ENCODE data around the gene FASTKD3.
"Not testable (repeated sequence)": the region's sequence is repeated elsewhere in the genome, so short reads cannot be mapped to it uniquely, and the experiment has no call there.

Gene FASTKD3, protein sequence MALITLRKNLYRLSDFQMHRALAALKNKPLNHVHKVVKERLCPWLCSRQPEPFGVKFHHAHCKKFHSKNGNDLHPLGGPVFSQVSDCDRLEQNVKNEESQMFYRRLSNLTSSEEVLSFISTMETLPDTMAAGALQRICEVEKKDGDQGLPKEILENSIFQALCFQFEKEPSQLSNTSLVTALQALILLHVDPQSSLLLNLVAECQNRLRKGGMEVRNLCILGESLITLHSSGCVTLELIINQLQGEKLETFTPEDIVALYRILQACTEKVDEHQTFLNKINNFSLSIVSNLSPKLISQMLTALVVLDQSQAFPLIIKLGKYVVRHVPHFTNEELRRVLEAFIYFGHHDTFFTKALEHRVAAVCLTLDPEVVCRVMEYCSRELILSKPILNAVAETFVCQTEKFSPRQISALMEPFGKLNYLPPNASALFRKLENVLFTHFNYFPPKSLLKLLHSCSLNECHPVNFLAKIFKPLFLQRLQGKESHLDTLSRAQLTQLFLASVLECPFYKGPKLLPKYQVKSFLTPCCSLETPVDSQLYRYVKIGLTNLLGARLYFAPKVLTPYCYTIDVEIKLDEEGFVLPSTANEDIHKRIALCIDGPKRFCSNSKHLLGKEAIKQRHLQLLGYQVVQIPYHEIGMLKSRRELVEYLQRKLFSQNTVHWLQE

DNA sequence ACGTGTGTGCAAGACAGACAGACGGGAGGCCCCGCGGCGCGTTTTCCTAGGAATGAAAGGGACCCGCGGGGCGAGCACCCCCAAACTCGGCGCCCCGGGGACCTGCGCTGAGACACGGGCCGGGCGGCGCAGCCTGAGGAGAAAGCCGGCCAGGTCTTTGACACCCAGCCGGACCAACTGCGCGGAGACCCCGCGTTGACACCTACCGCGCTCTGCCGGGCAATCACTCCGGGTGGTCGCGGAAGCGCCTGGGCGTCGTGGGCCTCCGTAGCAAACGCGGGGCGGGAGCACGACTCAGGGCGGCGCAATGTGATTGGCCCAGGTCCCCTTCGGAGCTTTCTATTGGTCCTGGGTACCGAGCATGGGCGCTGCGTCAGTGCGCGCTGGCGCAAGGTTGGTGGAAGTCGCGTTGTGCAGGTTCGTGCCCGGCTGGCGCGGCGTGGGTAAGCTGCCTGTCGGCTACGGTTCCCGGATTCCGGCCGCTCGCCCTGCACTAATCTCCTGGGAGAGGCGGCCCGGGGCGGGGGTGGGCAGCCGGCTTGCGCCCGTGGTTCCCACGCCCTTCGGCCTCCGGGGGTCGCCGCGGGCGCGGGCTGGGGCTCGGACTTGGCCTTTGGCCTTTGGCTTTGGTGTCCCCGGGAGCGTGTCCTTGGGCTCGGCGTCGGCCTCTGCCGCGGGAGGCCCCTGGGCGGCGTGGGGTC is at the start of gene FASTKD3, which contains the start of gene MTRR:
FASTKD3 (minus strand) TSS at position 259 of the 701 bp plus-strand sequence. CDS start 948 bp downstream, outside the sequence.
MTRR (plus strand) TSS at position 376 of the 701 bp plus-strand sequence. CDS start 1,647 bp downstream, outside the sequence.
- peak; percentile 95 to 97 for DNase-seq

DNA sequence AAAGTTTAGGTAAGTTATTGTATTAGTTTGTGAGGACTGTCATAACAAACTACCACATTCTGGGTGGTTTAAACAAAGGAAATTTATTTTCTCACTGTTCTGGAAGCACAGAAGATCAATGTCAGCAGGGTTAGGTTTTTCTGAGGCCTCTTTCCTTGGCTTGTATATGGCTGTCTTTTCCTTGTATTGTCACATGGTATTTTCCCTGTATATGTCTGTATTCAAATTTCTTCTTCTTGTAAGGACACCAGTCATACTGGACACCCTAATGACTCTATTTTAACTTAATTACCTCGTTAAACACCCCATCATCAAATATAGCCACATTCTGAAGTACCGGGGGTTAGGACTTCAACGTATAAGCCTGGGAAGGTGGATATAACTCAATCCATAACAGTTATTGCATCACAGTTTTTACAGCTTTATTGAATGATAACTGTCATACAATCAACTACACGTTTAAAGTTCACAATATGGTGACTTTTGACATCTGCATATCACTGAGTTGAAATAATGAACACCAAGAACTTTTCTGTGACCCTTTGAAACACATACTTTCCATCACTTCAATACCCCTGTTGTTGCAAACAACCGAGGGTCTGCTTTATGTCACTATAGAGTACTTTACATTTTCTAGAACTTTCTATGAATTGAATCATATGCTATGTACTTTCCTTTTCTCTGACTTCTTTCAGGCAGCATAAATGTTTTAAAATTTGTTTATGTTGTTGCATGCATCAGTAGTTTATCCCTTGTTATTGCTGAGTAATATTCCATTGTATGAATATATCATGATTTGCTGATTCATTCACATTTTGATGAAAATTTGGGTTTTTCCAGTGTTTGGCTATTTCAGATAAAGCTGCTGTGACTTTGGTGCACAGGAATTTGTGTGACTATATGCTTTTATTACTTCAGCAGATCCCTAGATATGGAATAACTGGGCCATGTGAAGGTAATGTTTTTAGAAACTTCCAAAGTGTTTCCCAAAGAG is 48.6 kb upstream of the FASTKD3 start:
- no peak for DNase-seq

DNA sequence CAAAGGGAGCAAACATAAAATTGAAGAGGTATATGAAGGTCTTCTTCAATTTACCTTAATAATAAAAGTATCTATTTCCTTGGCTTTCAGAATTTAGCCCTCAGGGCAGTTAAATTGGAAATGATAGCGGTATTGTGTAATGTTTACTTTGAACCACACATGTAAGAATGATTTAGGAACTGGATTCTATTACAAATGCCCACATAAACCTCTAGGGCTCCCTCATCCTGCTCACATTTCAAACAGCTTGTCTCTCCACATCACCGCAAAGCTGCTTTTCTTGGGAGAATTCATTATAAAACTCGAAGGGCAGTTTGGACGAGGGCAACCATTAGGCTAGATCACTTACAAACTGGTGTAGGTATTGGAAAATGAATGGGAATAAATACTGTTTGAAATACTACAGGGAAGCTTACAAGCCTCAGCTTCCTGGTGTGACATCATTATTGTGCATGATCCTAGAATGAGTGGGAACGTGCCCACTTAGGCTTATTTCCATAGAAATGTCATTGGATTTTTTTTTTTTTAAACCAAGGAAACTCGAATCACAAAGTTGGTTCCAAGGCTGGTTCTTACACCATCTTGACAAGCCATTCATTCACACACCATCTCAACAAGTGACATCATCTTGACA is 47.5 kb upstream of the FASTKD3 start:
- no peak for DNase-seq

DNA sequence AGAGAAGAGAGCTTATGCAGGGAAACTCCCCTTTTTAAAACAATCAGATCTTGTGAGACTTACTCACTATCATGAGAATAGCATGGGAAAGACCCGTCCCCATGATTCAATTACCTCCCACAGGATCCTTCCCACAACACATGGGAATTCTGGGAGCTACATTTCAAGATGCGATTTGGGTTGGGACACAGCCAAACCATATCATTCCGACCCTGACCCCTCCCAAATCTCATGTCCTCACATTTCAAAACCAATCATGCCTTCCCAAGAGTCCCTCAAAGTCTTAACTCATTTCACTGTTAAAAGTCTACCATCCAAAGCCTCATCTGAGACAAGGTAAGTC is 42.6 kb upstream of the FASTKD3 start:
- DNase-seq: not testable (repeated sequence)

DNA sequence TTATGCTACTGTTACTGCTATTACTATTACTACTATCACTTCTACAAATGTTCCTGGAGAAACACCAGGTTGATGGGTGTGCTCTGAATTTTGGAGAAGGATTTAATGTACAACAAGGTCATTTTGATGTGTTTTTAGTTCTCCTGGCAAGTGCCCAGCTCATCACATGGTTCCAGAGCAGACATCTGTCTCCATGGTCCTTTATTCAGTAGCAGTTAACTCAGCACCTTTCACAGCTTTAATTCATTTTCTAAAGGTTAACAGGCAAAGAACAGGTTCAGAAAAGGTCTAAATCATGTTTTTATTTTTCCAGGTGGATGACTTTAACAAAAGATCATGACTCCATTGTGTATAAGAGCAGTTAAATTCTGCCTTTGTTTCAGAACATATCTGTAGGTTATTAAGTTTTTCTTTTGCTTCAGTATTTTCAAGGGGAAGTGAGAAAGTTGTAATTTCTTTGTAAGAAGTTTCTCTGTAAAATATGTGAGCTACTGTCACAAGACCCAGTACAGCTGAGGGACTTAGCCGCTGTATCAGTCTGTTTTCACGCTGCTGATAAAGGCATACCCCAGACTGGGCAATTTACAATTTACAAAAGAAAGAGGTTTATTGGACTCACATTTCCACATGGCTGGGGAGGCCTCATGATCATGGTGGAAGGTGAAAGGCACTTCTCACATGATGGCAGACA is 42.1 kb upstream of the FASTKD3 start:
- no peak for DNase-seq

DNA sequence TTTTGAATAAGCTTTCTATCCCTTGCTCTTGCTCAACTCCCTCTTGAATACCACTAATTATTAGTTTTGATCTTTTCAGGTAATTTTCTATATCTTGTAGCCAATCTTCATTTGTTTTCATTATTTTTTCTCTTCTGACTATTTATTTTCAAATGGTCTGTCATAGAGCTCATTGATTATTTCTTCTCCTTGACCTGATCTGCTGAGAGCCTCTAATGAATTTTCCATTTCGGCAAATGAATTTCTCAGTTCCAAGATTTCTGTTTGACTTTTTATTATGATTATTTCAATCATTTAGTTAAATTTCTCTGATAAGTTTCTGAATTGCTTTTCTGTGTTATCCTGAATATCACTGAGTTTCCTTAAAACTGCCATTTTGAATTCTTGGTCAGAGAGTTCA is 39.5 kb upstream of the FASTKD3 start:
- DNase-seq: no peak

DNA sequence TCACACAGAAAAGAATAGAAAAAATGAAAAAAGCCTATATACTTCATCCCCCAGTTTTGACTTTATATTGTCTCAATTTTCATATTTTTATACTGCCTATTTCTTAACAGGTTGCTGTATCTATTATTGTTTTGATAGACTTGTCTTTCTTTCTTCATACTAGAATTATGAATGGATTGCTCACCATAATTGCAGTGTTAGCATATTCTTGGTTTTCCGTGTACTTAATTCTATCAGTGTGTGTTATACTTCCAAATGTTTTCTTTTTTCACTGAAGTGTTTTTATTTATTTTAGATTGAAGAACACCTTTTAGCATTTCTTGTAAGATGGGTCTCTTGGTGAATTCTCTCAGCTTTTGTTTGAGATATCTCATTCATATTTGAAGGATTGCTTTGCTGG is 38.8 kb upstream of the FASTKD3 start:
- no peak for DNase-seq

DNA sequence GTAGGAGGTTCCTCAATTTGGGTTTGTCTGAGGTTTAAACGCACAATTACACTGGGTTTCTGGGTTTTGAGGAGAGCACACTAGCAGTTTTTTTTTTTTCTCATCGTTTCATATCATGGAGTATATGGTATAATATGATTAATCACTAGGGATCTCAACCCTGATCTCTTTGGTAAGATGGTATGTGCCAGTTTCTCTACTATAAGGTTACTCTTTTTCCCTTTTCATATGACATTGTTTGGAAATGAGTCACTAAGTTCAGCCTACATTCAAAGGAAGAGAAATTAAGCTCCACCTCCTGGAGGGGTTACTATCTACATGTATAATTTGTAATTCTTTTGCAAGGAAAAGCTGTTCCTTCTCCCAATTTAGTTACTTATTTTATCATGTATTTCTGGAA is 35.3 kb upstream of the FASTKD3 start:
- no peak for DNase-seq

DNA sequence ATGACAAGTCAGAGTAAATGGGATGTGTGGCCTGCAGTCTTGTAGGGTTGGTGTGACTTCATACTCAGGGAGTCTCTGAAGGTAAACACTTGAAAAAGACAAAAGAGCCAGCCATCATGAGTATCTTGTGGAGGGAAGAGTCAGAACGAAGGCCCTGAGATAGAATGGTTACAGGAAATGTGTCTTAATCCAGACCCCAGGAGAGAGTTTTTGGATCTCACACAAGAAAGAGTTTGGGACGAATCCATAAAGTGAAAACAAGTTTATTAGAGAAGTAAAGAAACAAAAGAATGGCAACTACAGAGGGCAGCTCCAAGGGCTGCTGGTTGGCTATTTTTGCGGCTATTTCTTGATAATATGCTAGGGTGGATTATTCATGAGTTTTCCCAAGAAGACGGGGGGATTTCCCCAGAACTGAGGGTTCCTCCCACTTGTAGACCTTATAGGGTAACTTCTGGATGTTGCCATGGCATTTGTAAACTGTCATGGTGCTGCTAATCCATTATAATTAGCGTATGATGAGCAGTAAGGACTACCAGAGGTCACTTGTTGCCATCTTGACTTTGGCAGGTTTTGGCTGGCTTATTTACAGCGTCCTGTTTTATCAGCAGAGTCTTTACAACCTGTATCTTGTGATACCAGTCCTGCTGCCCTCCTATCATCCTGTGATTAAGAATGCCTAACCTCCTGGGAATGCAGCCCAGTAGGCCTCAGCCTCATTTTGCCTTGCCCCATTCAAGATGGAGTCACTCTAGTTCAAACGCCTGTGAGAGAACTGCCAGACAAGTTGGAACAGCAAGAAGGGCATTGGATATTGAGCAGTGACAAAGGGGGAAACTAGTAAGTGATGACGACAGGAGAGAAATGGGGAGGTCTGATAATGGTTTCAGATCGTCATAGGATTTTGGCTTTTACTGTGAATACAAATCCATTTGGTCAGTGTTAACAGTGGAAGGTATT is 34.1 kb upstream of the FASTKD3 start:
- no peak for DNase-seq

DNA sequence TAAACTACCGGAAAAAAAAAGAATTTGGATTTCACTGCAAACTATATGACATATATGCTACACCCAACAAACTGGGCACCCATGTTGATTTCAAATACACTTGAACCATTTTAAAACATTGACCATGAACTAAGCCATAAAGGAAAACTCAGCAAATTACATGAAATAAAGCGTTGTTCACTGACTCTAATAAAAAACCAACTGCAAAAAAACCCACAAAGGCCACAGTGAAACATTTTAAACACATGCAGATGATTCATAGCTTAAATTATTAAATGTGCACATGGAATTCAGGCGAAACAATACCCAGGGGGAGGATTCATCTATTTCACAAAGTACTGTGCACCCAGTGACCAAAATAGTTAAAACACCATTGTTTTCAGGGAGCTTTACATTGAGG is 33.4 kb upstream of the FASTKD3 start:
- no peak for DNase-seq

DNA sequence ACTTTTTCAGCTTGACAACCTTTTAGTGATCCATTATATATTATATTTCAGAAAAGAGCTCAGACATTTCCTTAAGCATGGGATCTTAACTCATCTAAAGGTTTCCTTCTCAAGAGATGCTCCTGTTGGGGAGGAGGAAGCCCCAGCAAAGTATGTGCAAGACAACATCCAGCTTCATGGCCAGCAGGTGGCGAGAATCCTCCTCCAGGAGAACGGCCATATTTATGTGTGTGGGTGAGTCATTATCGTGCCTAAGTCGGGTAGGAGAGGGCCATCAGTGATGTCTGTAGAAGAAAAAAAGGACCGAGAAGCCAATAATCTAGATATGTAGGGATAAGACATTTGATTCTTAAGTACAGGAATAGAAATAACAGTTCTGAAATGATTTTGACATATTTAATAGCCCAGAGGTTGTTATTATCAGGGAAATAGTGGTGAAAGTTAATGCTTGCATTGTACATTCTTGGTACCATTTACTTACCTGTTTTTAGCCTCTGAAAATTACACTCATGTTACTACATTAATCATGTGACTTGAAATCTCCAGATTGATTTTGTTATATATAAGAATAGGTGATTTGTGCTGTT is 28.3 kb upstream of the FASTKD3 start:
- peak; percentile 18 to 35 for DNase-seq

DNA sequence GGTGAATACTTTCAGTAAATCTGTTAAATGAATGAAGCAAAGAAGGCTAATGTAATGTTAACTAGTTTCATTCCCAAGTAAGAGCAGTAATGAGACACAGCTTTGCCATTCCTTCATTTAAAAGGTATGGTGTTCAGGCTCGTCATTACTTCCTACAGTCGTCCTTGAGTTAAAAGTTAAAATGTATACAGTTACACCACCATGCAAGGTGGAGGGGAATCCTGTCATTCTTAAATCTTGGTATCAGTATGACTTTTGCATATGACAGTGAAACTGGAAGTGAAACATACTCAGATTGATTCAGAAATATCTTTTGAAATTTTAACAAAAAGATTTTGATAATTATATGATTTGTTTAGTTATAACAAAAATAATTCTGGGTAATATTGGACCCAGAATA is 26.0 kb upstream of the FASTKD3 start:
- DNase-seq: no peak

DNA sequence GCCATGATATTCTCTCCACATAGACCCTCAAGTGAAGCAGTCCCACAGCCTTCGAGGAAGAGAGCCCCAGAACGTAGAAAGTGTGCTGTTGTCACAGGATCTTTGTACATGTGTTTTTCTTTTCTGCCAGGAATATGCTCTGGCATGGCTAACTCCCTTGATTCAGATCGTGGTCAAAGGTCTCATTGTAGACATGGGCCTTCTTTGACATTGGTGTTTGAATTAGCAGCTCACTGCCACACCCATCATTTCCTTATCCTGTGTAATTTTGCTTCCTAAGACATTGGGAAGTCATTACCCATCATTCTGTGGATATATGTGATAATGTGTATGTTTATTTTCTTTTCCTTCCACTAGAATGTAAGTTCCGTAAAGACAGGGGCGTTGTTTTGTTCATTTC is 25.6 kb upstream of the FASTKD3 start:
- no peak for DNase-seq

DNA sequence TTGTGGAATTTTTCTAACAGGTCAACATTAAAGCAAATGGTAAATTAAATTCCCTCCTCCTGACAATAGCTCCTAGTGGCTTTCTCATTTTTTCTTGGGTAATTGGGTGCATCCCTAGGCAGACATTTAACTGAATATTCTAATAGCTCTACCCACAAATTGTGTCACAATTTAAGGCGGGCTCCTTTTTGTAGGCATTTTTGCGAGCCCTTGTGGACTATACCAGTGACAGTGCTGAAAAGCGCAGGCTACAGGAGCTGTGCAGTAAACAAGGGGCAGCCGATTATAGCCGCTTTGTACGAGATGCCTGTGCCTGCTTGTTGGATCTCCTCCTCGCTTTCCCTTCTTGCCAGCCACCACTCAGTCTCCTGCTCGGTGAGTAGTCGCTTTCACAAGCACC is 20.1 kb upstream of the FASTKD3 start:
- DNase-seq: no peak

DNA sequence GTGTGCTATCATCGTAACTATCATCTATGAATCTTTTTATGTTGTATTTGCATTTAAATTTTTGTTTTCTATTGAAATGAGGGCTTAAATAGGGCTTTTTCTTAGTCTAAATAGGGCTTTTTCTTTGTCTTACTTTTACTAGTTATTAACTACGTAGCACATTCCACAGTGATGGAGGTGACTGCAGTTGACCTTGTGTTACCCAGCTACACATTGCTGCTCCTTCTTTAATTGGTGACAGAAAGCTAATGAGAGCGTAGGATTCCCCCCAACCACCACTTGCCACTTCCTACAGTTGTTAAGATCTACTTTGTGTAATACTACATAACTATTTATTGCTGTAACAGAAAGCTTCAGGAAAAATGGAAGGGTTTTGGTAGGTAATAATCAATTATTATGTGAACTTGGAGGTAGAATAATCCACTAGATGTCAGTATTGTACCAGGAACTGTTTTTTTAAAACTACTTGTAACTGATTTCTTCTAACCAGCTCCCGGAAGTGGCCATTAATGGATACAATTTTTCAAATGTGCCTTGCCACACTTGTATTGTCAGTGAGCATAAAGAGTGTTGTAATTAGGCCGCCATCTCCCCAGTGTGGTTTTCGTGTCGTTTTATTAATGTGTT is 18.1 kb upstream of the FASTKD3 start:
- DNase-seq: peak in 1 of 2 experiments; percentile 13

DNA sequence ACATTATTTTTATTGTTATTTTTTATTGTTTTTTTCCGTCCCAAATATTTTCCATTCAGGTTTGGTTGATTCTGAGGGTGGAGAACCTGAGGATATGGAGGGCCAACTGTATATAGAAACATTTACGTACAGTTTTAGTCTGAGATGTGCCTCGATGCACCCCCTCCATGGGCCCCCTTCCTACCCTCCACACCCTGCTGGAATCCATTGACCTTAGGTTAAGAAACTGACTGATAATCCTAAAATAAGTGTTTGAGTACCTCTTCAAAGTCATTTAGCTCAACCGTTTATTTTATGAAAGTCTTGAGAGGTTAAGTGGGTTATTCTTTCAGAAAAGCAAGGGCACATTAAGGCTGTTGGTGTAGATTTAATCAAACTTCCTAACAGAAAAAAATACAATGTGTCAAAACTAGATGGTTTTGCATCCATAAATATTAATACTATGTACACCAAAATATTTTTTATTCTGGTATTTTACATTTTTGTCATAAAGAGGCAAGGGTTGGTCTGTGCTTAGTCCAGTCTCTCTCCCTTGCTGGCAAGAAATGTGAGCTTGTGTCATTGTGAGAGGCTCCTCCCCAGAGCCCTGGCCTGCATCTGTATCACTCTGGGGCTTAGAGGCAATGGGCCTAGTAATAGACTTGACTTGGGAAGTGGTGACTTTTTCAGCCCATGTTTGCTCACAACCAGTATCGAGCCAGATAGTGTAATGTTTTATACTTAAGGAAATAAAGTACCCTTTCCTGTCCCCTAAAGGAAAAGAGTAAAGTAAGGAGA is 15.8 kb upstream of the FASTKD3 start:
- DNase-seq: no peak

DNA sequence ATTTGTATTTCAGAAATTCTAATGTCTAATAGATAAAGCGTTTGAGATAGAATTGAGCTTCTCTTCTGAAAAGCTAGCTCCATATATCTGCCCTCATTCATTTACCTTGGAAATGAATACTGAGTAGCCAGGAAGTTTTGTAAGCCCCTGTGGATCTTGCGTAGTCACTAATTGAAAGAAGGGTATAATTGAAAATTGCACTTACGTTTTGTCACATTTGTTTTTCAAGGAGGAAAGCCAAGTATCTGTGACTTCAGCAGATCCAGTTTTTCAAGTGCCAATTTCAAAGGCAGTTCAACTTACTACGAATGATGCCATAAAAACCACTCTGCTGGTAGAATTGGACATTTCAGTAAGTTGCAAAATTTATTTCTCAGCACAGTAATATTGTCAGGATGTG is 14.1 kb upstream of the FASTKD3 start:
- DNase-seq: no peak

DNA sequence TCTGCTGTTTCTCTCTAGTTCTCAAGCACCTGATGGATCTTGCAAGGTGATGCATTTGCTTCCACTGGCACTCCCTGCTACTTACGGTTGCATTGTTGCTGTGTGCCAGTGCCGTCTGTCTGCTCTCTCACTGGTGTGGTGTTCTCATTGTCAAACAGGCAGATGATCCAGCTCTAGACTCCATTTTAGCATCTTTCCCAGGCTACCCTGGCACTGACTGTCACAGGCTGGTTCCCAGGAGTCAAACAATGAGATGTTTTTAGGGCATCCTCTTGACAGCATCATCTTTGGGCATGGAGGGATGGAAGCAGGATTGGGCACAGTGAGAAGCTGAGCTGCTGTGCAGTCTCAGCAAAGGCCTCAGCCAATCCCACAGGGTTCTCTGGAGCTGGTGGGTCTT is 13.0 kb upstream of the FASTKD3 start:
- no peak for DNase-seq
